Adipocyte (in vitro differentiated cells): ENCODE measurements around the gene MSI2.
"Not testable (repeated sequence)": the region's sequence is repeated elsewhere in the genome, so short reads cannot be mapped to it uniquely, and the experiment has no call there.

ENCODE experiments used
- DNase-seq: peaks from one replicate; pipeline ENCODE4 v3.0.0-alpha.2; 2015; ENCODE audit warnings: low read depth
- H3K27me3 ChIP-seq: replicated peaks from 2 replicates; pipeline ENCODE4 v1.7.0; 2013; ENCODE audit warnings: mild to moderate bottlenecking, low read length, moderate library complexity; ENCODE audit not compliant: control insufficient read depth, insufficient read depth
- H3K36me3 ChIP-seq: 2 replicates; pipeline ENCODE4 v1.7.0; 2013; ENCODE audit warnings: low read length, mild to moderate bottlenecking, moderate library complexity; ENCODE audit not compliant: control insufficient read depth, insufficient read depth, severe bottlenecking
- H3K4me1 ChIP-seq: 2 replicates; pipeline ENCODE4 v1.7.0; 2013; ENCODE audit warnings: mild to moderate bottlenecking, low read length, moderate library complexity; ENCODE audit not compliant: control insufficient read depth, insufficient read depth
- H3K4me3 ChIP-seq: 2 replicates; pipeline ENCODE4 v1.7.0; 2013; ENCODE audit warnings: mild to moderate bottlenecking, low read length, moderate library complexity
- H3K9ac ChIP-seq: 2 replicates; pipeline ENCODE4 v1.7.0; 2013; ENCODE audit warnings: mild to moderate bottlenecking, low read length, moderate library complexity
- H3K9me3 ChIP-seq: 2 replicates; pipeline ENCODE4 v1.7.0; 2013; ENCODE audit warnings: mild to moderate bottlenecking, low read length, moderate library complexity; ENCODE audit not compliant: control insufficient read depth

The MSI2 gene

DNA sequence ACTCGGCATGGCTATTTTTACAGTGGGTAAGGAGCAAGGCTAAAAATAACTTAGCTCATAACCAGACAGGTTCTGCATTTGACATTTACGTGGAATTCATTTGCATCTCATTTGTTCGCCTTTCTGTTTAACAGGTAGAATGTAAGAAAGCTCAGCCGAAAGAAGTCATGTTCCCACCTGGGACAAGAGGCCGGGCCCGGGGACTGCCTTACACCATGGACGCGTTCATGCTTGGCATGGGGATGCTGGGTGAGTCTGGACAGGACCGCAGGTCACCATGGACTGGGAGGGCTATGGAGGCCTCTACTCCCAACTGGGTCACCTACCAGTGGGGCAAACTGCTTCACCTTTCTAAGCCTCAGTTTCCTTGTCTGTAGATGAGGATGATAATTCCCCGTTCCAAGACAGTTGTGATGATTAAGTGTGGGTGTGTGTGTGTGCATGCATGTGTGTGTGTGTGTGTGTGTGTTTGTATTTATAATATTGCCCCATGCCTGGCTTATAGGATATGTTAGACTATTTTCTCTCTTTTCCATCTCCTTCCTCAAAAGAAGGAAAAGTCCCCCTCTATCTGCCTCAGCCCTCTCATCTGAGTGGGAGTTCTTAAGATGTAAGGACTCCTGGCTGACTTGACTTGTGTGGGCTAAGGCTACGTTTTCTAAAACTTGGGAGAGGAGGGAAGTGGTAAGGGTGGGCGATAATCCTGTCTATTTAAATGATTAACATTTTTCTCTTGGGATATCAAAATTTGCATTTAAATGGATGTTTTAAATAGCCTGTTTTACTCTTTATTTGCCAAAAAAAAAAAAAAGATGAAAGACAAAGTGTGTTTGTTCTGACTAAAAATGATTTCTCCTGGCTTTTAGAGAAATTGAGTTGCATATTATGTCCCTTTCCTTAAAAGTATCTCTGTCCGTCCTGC, 359.8 kb downstream of the MSI2 start:
- Histone ChIP-seq H3K4me1 (no peaks in the 10 kb centered on the region), H3K36me3 (no peaks in the 10 kb centered on the region), H3K9me3 (peaks cover 6% of the 10 kb centered on the region), H3K27me3 (no peaks in the 10 kb centered on the region), H3K4me3 (no peak overlapping the region), H3K9ac (no peak overlapping the region)
- no peak for DNase-seq

DNA sequence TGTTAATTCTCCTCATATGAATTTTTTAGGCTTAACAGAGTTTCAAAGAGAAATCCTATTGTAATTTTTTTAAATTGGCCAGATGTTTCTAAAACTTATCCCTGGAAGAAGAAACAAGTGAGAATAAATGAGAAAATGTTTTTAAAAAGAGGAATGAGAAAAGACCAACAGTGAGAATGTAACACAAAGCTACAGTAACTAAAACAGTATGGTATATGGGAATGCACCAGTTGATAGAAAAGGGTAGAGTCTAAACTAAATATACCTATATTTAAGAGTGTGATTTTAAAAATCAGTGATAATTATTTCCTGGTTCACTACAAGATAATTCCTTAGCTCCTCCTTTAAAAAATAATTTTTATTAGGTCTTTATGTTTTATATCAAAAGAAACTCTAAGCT, 360.9 kb downstream of the MSI2 start:
- no peak overlapping the region for H3K4me3 ChIP-seq
- no peak overlapping the region for H3K9ac ChIP-seq
- H3K4me1 ChIP-seq = no peaks in the 10 kb centered on the region
- H3K27me3 ChIP-seq = no peaks in the 10 kb centered on the region
- no peak for DNase-seq
- no peaks in the 10 kb centered on the region for H3K36me3 ChIP-seq
- peaks cover 6% of the 10 kb centered on the region for H3K9me3 ChIP-seq

DNA sequence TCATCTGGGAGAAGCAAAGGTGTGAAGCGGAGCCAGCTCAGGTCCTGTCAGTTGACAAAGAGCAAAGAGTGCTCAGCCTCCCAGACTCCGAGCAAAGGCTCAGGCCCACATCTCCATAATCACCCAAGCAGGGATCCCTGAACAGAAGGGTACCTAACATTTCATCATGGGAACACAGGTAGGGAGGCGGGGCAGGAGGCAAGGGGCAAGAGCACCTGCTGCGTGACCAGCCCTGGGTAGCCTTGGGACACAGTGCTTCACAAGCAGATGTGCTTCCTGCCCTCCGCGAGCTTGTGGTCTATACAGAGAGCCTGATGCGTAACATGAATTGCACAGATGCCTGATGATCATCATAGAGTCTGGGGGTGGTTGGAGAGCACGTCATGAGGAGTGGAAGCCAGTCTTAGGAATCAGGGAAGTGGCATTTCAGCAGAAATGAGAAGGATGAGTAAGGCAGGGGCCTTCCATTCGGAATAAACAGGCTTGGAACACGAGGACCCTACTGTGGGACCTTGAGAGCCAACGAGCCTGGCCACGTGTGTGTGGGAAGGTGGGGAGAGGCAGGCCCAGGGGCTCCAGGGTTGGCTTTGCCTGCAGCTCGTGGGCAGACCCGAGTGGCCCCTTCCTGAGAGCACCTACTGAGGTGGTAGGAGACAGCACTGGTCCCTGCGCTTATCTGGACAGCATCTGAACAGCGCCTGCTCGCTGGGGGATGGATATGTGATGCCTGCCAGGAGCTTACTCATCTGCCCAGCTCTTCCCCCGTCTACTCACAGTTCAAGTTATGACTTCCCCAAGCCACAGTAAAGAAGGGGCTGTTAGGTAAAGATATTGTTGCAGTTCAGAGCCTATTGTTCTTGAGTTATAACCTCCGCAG, 363.0 kb downstream of the MSI2 start:
- Histone ChIP-seq H3K36me3 (no peaks in the 10 kb centered on the region), H3K9ac (no peak overlapping the region), H3K4me3 (no peak overlapping the region), H3K9me3 (peaks cover 6% of the 10 kb centered on the region), H3K4me1 (peaks cover 4% of the 10 kb centered on the region), H3K27me3 (no peaks in the 10 kb centered on the region)
- DNase-seq = no peak

DNA sequence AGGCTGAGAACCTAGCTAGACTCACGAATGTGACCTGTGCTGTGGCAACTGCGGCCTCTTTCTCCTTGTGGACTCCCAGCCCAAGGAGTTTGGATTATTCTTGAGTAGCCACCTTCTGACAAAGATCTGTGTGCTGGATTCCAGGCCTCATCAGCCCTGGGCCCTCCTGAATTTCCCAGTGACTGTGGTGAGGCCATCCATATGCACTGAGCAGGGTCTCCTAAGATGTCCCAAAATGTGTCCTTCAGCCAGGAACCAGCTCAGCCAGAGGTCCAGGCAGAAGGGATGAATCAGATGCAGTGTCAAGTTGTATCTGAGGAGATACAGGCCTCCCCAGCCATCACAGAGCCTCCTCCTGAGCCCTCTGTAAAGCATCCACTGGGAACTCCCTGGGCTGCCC, 364.3 kb downstream of the MSI2 start:
- H3K9me3 ChIP-seq = peaks cover 6% of the 10 kb centered on the region
- H3K4me3 ChIP-seq = no peak overlapping the region
- no peak for DNase-seq
- no peaks in the 10 kb centered on the region for H3K36me3 ChIP-seq
- peaks cover 4% of the 10 kb centered on the region for H3K4me1 ChIP-seq
- no peak overlapping the region for H3K9ac ChIP-seq
- no peaks in the 10 kb centered on the region for H3K27me3 ChIP-seq

DNA sequence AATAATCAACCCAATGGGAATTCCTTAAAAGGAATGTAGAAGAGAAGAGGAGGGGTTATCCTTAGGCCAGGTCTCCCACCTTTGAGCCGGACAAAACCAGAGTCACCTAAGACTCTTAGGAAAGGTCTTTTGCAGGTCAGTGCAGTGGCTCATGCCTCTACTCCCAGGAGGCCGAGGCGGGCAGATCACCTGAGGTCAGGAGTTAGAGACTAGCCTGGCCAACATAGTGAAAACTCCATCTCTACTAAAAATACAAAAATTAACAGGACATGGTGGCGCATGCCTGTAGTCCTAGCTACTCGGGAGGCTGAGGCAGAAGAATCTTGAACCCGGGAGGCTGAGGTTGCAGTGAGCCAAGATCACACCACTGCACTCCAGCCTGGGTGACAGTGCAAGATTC, 365.5 kb downstream of the MSI2 start:
- H3K9me3 ChIP-seq, H3K4me1 ChIP-seq, H3K27me3 ChIP-seq, H3K36me3 ChIP-seq, H3K9ac ChIP-seq, DNase-seq, H3K4me3 ChIP-seq: not testable (repeated sequence)

DNA sequence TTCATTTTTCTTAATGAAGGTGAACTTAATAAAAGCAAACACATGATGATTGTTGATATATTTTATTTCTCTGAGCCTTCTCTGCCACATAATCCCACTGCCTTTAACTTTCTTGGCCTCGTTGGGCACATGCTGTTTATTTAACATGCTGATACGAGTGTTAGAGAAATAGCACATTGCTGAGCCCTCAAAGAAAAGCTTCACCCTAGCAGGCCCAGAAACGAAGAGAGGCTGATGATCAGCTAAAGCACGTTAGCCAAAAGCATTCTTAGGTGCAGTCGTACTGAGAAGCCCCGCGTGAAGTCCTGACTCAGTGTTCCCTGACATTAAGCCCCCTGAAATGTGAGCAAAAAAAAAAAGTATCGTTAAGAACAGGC, 366.0 kb downstream of the MSI2 start:
- Histone ChIP-seq H3K9ac (no peak overlapping the region), H3K9me3 (peaks cover 3% of the 10 kb centered on the region), H3K27me3 (no peaks in the 10 kb centered on the region), H3K4me3 (no peak overlapping the region), H3K36me3 (no peaks in the 10 kb centered on the region), H3K4me1 (peaks cover 4% of the 10 kb centered on the region)
- no peak for DNase-seq

DNA sequence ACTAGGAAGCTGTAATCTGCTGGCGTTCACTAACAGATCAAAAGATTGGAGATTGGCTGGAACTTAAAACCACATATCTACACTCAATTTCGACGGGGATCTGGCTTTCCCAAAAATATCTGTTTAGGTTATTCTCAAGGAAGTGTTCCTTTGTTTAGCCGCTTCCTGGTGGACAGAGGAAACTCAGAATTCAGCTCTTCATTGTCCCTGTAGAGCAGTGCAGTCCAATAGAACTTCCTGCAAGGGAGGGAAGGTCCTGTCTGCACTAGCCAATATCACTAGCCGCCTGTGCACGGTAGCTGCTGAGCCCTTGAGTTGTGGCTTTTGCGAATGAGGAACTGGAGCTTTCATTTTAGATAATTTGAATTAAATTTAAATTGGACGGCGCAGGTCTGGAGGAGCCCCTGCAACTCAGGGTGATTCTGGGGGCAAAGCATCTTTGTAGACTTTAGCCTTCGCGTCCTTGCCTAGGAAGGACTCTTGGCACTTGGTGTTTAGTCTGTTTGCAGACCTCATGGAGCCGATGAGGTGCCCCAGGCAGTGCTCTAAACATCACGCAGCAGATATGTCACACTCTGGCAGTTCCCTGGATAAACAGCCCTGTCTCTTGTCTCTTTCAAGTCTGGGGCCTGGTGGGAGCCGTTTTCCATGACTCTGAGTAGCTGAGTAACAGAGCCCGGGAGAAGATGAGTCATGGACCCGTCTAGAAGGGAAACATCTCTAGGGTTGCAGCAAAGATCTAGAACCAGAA, 366.5 kb downstream of the MSI2 start:
- H3K4me3 ChIP-seq = no peak overlapping the region
- H3K9ac ChIP-seq = no peak overlapping the region
- H3K27me3 ChIP-seq = no peaks in the 10 kb centered on the region
- no peaks in the 10 kb centered on the region for H3K36me3 ChIP-seq
- no peaks in the 10 kb centered on the region for H3K9me3 ChIP-seq
- H3K4me1 ChIP-seq = peaks cover 4% of the 10 kb centered on the region
- DNase-seq = peak; percentile 75

DNA sequence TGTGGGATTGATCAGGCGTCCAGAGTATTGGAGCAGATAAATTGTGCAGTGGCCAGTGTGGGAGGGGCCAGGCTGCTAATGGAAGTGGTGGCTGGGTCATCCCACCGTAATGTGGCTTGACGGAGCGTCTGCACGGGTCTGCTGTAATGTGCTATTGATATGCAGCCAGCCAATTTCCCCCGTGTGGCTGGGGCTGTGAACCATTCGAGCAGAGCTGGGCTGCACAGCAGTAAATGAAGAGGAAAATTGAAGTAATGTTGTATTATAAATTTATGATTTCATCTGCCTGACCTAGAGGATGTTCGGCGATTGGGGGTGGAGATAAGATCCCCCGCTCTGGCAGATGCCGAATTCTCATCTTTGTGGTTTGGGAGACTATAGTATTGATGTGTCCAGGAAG, 367.3 kb downstream of the MSI2 start:
- no peak for DNase-seq
- Histone ChIP-seq H3K36me3 (no peaks in the 10 kb centered on the region), H3K9ac (no peak overlapping the region), H3K4me3 (no peak overlapping the region), H3K27me3 (no peaks in the 10 kb centered on the region), H3K9me3 (no peaks in the 10 kb centered on the region), H3K4me1 (peaks cover 4% of the 10 kb centered on the region)

DNA sequence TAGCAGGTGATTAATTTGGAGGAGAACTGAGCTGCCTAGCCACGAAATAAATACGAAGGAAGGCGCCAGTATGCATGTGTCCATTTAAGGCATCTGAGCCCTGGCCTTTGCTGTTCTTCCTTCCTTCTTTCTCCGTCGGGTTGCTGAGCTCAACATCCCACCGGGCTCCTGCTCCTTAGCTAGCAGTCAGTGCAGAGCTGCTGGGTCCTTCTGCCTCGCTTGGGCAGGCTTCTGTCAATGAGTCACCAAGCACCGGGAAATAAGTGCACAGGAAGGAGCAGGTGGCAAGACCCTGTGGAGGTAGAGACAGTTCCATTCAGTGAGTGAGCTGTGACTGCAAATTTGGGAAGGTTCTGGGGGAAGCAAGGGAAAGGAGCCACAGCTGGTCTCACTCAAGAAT, 368.1 kb downstream of the MSI2 start:
- no peak overlapping the region for H3K4me3 ChIP-seq
- no peaks in the 10 kb centered on the region for H3K9me3 ChIP-seq
- H3K27me3 ChIP-seq = no peaks in the 10 kb centered on the region
- no peak overlapping the region for H3K9ac ChIP-seq
- DNase-seq = no peak
- H3K4me1 ChIP-seq = peaks cover 4% of the 10 kb centered on the region
- H3K36me3 ChIP-seq = no peaks in the 10 kb centered on the region

DNA sequence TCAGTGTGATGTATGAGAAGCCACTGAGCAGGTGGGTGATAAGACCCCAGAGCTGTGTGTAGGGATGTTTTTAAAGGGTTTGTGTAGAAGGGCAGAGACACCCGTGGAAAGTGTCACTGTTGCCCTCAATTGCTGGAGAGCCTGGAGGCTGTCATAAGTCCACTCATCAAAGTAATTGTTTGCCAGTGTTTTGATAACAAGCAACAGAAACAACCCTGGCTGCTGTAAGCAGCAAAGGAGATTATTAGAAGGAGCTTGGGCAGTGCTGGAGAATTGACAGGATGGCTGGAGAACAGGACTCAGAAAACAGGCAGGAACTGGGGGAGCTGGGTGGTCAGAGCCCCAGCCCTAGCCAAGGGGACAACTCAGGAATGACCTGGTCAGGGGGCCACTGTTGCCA, 369.2 kb downstream of the MSI2 start:
- peaks cover 4% of the 10 kb centered on the region for H3K4me1 ChIP-seq
- no peaks in the 10 kb centered on the region for H3K36me3 ChIP-seq
- no peak overlapping the region for H3K9ac ChIP-seq
- no peak overlapping the region for H3K4me3 ChIP-seq
- H3K27me3 ChIP-seq = no peaks in the 10 kb centered on the region
- DNase-seq = no peak
- H3K9me3 ChIP-seq = no peaks in the 10 kb centered on the region

DNA sequence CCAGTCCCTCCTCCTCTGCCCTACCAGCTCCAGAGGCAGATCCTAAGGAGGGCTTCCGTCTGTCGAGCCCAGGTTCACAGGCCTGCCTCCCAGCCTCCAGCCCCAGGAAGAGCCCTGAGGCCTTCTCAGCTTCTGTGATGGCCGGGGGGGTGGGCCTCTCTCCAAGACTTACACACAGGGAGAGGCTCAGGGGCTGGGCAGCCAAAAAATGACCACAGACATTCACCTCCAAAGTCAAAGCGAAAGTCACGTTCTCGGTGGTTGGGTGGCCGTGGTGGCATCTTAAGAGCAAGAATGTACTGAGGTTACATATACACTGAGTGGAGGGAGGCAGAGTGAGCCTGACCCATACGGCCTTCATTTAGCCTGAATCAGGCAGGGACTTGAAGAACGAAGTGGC, 369.6 kb downstream of the MSI2 start:
- Histone ChIP-seq H3K4me3 (no peak overlapping the region), H3K4me1 (peaks cover 4% of the 10 kb centered on the region), H3K9ac (no peak overlapping the region), H3K27me3 (no peaks in the 10 kb centered on the region), H3K36me3 (no peaks in the 10 kb centered on the region), H3K9me3 (no peaks in the 10 kb centered on the region)
- no peak for DNase-seq
